Trophoblast cell (in vitro differentiated cells and primary cell): ENCODE results near the gene CDC42EP5.

Source experiments
- DNase-seq, 2 donors: peaks; one replicate each; pipeline ENCODE4 v3.0.0-alpha.2; 2016
- H2AFZ ChIP-seq: 2 replicates; pipeline ENCODE4 v1.6.1; 2013; ENCODE audit warnings: low read length, moderate library complexity, mild to moderate bottlenecking; ENCODE audit not compliant: insufficient read depth, poor library complexity
- H2AK5ac ChIP-seq: 2 replicates; pipeline ENCODE4 v1.6.1; 2013; ENCODE audit warnings: mild to moderate bottlenecking, low read length
- H2BK120ac ChIP-seq: 2 replicates; pipeline ENCODE4 v1.6.1; 2013; ENCODE audit warnings: low read length, mild to moderate bottlenecking, moderate library complexity; ENCODE audit not compliant: insufficient read depth, poor library complexity
- H2BK12ac ChIP-seq: 2 replicates; pipeline ENCODE4 v1.6.1; 2013; ENCODE audit warnings: mild to moderate bottlenecking, low read length, moderate library complexity
- H2BK5ac ChIP-seq: 2 replicates; pipeline ENCODE4 v1.6.1; 2013; ENCODE audit warnings: low read length, low read depth, moderate library complexity, mild to moderate bottlenecking; ENCODE audit not compliant: poor library complexity
- H3K14ac ChIP-seq: 2 replicates; pipeline ENCODE4 v1.6.1; 2013; ENCODE audit warnings: mild to moderate bottlenecking, low read length
- H3K18ac ChIP-seq: 2 replicates; pipeline ENCODE4 v1.6.1; 2013; ENCODE audit warnings: mild to moderate bottlenecking, low read length
- H3K23ac ChIP-seq: 2 replicates; pipeline ENCODE4 v1.6.1; 2013; ENCODE audit warnings: low read length
- H3K27ac ChIP-seq: 2 replicates; pipeline ENCODE4 v1.5.1; 2013; ENCODE audit warnings: low read depth, mild to moderate bottlenecking, inconsistent platforms, low read length, moderate library complexity
- H3K27me3 ChIP-seq: 2 replicates; pipeline ENCODE4 v1.6.1; 2013; ENCODE audit warnings: inconsistent platforms, mild to moderate bottlenecking, low read length, moderate library complexity; ENCODE audit not compliant: insufficient read depth
- H3K36me3 ChIP-seq, 2 experiments: 1 replicate in 1 of 2; 2 replicates in 1 of 2; pipeline ENCODE4 v1.6.1; 2013; ENCODE audit warnings: low read length in 2 of 2, mild to moderate bottlenecking in 2 of 2, moderate library complexity in 1 of 2; ENCODE audit not compliant: insufficient read depth in 2 of 2, control insufficient read depth in 1 of 2
- H3K4ac ChIP-seq: 2 replicates; pipeline ENCODE4 v1.6.1; 2013; ENCODE audit warnings: low read depth, mild to moderate bottlenecking, low read length, moderate library complexity
- H3K4me1 ChIP-seq, 2 experiments: 1 replicate in 1 of 2; 2 replicates in 1 of 2; pipeline ENCODE4 v1.6.1; 2013; ENCODE audit warnings: low read length in 2 of 2, mild to moderate bottlenecking in 2 of 2, moderate library complexity in 1 of 2; ENCODE audit not compliant: insufficient read depth in 2 of 2, control insufficient read depth in 1 of 2
- H3K4me2 ChIP-seq: 2 replicates; pipeline ENCODE4 v1.6.1; 2013; ENCODE audit warnings: inconsistent platforms, mild to moderate bottlenecking, low read length, moderate library complexity
- H3K4me3 ChIP-seq: 2 replicates; pipeline ENCODE4 v1.5.1; 2013; ENCODE audit warnings: mild to moderate bottlenecking, low read depth, low read length, inconsistent platforms
- H3K79me1 ChIP-seq: one replicate; pipeline ENCODE4 v1.6.1; 2013; ENCODE audit warnings: low read length
- H3K79me2 ChIP-seq: 2 replicates; pipeline ENCODE4 v1.6.1; 2013; ENCODE audit warnings: low read length, mild to moderate bottlenecking; ENCODE audit not compliant: control insufficient read depth, insufficient read depth, poor library complexity
- H3K9ac ChIP-seq: 2 replicates; pipeline ENCODE4 v1.6.1; 2013; ENCODE audit warnings: mild to moderate bottlenecking, low read length
- H3K9me3 ChIP-seq: 2 replicates; pipeline ENCODE4 v1.6.1; 2013; ENCODE audit warnings: low read depth, mild to moderate bottlenecking, control low read depth, inconsistent platforms, low read length; ENCODE audit not compliant: insufficient read depth
- H4K12ac ChIP-seq: 2 replicates; pipeline ENCODE4 v1.6.1; 2013; ENCODE audit warnings: low read depth, mild to moderate bottlenecking, low read length, moderate library complexity
- H4K8ac ChIP-seq: 2 replicates; pipeline ENCODE4 v1.6.1; 2013; ENCODE audit warnings: low read depth, mild to moderate bottlenecking, low read length, moderate library complexity
- H4K91ac ChIP-seq: one replicate; pipeline ENCODE4 v1.6.1; 2013; ENCODE audit warnings: low read depth, mild to moderate bottlenecking, low read length, moderate library complexity
- WGBS: extraction: QIAGEN DNeasy Blood & Tissue Kit; methylation state at CpG from one replicate; pipeline ENCODE4 v1.1.7; 2013; ENCODE audit warnings: missing lambda C conversion rate; ENCODE audit not compliant: insufficient read length, insufficient coverage; ENCODE audit errors: extremely low coverage; 5-methylcytosine and 5-hydroxymethylcytosine counted together

CDC42EP5 gene

GRCh38 chr19:54427586-54427985 lies 45.5 kb downstream of the CDC42EP5 start:
- H3K23ac ChIP-seq = no peak overlapping the region
- no peak overlapping the region for H3K9ac ChIP-seq
- H4K8ac ChIP-seq = no peak overlapping the region
- no peak overlapping the region for H3K4ac ChIP-seq
- H2AFZ ChIP-seq = no peak overlapping the region
- H3K4me1 ChIP-seq = peaks cover 7 to 24% of the 10 kb centered on the region in 2 experiments
- no peaks in the 10 kb centered on the region for H3K79me1 ChIP-seq
- no peak overlapping the region for H3K18ac ChIP-seq
- no peak overlapping the region for H3K4me3 ChIP-seq
- no peak overlapping the region for H2BK120ac ChIP-seq
- H3K27ac ChIP-seq = no peak overlapping the region
- no peak overlapping the region for H2AK5ac ChIP-seq
- no peak overlapping the region for H3K14ac ChIP-seq
- H3K27me3 ChIP-seq = no peaks in the 10 kb centered on the region
- no peaks in the 10 kb centered on the region for H3K36me3 ChIP-seq
- no peak overlapping the region for H4K91ac ChIP-seq
- no peaks in the 10 kb centered on the region for H3K79me2 ChIP-seq
- H2BK5ac ChIP-seq = no peak overlapping the region
- no peak overlapping the region for H2BK12ac ChIP-seq
- WGBS = no CpG with 5 or more reads among the region's 11 CpGs
- H3K9me3 ChIP-seq = no peaks in the 10 kb centered on the region
- H4K12ac ChIP-seq = no peak overlapping the region
- no peak overlapping the region for H3K4me2 ChIP-seq
- DNase-seq = no peak

GRCh38 chr19:54426291-54426931 lies 46.7 kb downstream of the CDC42EP5 start:
- no peak overlapping the region for H3K4me2 ChIP-seq
- no peak overlapping the region for H2BK12ac ChIP-seq
- no CpG with 5 or more reads among the region's 17 CpGs for WGBS
- peak overlapping the region; percentile 36 for H3K27ac ChIP-seq
- H3K14ac ChIP-seq = no peak overlapping the region
- H4K12ac ChIP-seq = no peak overlapping the region
- H3K9ac ChIP-seq = no peak overlapping the region
- H2AK5ac ChIP-seq = no peak overlapping the region
- no peaks in the 10 kb centered on the region for H3K79me1 ChIP-seq
- DNase-seq = peak; percentile 30 to 65
- H2BK5ac ChIP-seq = no peak overlapping the region
- no peaks in the 10 kb centered on the region for H3K79me2 ChIP-seq
- no peak overlapping the region for H2BK120ac ChIP-seq
- H3K18ac ChIP-seq = peak overlapping the region; percentile 16
- no peak overlapping the region for H3K4ac ChIP-seq
- no peaks in the 10 kb centered on the region for H3K36me3 ChIP-seq
- H3K27me3 ChIP-seq = no peaks in the 10 kb centered on the region
- H4K8ac ChIP-seq = no peak overlapping the region
- H2AFZ ChIP-seq = no peak overlapping the region
- H3K9me3 ChIP-seq = no peaks in the 10 kb centered on the region
- H3K4me1 ChIP-seq = peaks cover 5 to 15% of the 10 kb centered on the region in 2 experiments
- H4K91ac ChIP-seq = no peak overlapping the region
- no peak overlapping the region for H3K23ac ChIP-seq
- no peak overlapping the region for H3K4me3 ChIP-seq

- Histone ChIP-seq H2AFZ (no peak overlapping the region), H2BK5ac (no peak overlapping the region), H3K14ac (no peak overlapping the region), H3K9me3 (peaks cover 2% of the 10 kb centered on the region), H2BK120ac (no peak overlapping the region), H4K91ac (no peak overlapping the region), H3K23ac (no peak overlapping the region), H3K79me2 (no peaks in the 10 kb centered on the region), H2BK12ac (no peak overlapping the region), H3K27ac (no peak overlapping the region), H3K4me2 (no peak overlapping the region), H4K8ac (no peak overlapping the region), H3K4ac (no peak overlapping the region), H3K9ac (no peak overlapping the region), H4K12ac (no peak overlapping the region), H3K4me1 (peaks cover 5 to 13% of the 10 kb centered on the region in 2 experiments), H2AK5ac (no peak overlapping the region), H3K36me3 (no peaks in the 10 kb centered on the region), H3K18ac (no peak overlapping the region), H3K79me1 (no peaks in the 10 kb centered on the region), H3K27me3 (peaks cover 4% of the 10 kb centered on the region), H3K4me3 (no peak overlapping the region)
- DNase-seq = no peak
- no CpG with 5 or more reads among the region's 5 CpGs for WGBS
Observed at GRCh38 chr19:54425382-54425723, 47.7 kb downstream of the CDC42EP5 start.

- Histone ChIP-seq H3K9me3 (peaks cover 2% of the 10 kb centered on the region), H2BK120ac (no peak overlapping the region), H2AK5ac (no peak overlapping the region), H3K4me3 (no peak overlapping the region), H3K27ac (no peak overlapping the region), H3K4me1 (peaks cover 5 to 17% of the 10 kb centered on the region in 2 experiments), H3K79me2 (no peaks in the 10 kb centered on the region), H3K27me3 (peaks cover 8% of the 10 kb centered on the region), H2AFZ (no peak overlapping the region), H2BK5ac (no peak overlapping the region), H3K18ac (no peak overlapping the region), H4K8ac (no peak overlapping the region), H4K91ac (no peak overlapping the region), H3K14ac (no peak overlapping the region), H3K23ac (no peak overlapping the region), H3K4ac (no peak overlapping the region), H3K4me2 (no peak overlapping the region), H4K12ac (no peak overlapping the region), H3K79me1 (no peaks in the 10 kb centered on the region), H2BK12ac (no peak overlapping the region), H3K36me3 (no peaks in the 10 kb centered on the region), H3K9ac (no peak overlapping the region)
- DNase-seq = no peak
- no CpG with 5 or more reads among the region's 36 CpGs for WGBS
Observed at GRCh38 chr19:54424660-54425381, 48.3 kb downstream of the CDC42EP5 start.
